HL-60/S4 treated with phorbol 12-myristate 13-acetate at 8.2 ng/mL for 4 days and 3 days (cell line): ENCODE data around the gene PTGES3L.
"Not testable (repeated sequence)": the region's sequence is repeated elsewhere in the genome, so short reads cannot be mapped to it uniquely, and the experiment has no call there.

Experiments
- in situ Hi-C: fragments of 300-500 bp; cut with MboI; formaldehyde crosslinking; loops from 2 replicates; pipeline ENCODE4 v1.15.0; 2022; ENCODE audit warnings: low sequenced_read_pairs

Gene PTGES3L

DNA sequence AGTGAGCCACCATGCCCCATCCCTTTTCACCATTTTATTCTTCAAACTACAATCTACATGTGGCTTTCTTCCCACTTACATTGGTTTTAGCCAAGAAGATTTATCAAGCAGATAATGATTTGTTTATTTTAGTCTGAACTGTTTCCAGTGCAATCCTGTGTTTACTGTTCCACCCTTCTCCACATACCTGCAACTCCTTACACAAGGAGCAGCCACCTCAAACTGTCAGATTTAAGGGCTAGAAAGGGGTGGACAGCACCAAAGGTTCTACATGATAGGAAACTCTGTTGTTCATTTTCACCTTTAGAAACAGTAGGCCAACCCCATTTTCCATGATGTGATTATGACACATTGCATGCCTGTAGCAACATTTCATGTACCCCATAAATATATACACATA is 2.4 kb upstream of the PTGES3L start:
- in situ Hi-C loops: no loop called here

DNA sequence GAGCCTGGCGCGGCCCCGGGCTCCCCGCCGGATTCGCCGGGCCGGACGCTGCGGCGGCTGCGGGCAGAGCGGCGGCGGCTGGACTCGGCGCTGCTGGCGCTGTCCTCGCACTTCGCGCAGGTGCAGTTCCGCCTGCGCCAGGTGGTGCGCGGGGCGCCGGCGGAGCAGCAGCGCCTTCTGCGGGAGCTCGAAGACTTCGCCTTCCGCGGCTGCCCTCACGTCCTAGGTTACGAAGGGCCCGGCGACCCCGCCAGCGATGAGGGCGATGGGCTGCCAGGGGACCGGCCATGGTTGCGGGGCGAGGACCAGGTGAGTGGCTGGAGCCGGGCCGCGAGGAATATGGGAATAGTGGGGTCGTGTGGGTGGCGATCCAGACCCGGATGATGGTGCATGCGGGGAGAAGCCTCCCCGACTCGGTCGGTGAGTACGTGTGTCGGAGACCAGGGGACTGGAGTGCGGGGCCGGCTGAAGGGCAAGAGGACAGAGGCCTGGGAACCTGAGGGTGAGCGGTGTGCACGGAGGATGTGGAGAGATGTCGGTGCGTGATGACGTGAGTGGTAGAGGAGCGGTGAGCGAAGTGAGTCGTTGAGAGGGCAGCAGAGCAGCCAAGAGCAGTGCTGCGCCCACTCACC is 1.0 kb upstream of the PTGES3L start:
- in situ Hi-C loops: no loop called here

DNA sequence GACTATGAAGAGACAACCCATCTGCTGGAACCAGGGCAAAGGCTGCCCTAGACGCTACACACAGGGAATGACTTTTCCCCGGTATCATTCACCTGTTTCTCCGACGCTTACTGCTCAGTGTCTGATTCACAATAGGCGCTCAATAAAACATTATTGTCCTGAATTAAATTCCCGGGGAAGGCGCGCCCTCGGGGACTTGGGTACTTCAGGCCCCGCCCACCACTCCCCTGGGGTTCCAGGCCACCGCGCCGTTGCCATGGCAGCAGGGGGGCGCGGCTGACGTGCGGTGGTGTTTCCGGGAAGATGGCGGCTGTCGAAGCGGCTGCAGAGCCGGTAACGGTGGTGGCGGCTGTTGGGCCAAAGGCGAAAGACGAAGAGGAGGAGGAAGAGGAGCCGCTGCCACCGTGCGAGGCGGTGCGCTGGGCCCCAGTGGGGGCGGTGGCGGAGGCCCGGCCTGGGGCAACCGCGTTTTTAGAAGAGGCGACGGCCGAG is 440 bp upstream of the PTGES3L start, which contains the start of gene RUNDC1:
RUNDC1 (plus strand) TSS at position 292 of the 492 bp plus-strand sequence; CDS start at position 304, 12 bp downstream.
- in situ Hi-C loops: no loop called here

DNA sequence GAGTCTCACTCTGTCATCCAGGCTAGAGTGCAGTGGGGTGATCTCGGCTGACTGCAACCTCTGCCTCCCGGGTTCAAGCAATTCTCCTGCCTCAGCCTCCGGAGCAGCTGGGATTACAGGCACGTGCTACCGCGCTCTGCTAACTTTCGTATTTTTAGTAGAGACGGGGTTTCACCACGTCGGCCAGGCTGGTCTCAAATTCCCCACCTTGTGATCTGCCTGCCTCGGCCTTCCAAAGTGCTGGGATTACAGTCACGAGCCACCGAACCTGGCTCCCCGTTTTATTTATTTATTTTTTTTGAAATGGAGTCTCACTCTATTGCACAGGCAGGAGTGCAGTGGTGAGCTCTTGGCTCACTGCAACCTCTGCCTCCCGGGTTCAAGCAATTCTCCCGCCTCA is 4.2 kb downstream of the PTGES3L start:
- in situ Hi-C loops: not testable (repeated sequence)

DNA sequence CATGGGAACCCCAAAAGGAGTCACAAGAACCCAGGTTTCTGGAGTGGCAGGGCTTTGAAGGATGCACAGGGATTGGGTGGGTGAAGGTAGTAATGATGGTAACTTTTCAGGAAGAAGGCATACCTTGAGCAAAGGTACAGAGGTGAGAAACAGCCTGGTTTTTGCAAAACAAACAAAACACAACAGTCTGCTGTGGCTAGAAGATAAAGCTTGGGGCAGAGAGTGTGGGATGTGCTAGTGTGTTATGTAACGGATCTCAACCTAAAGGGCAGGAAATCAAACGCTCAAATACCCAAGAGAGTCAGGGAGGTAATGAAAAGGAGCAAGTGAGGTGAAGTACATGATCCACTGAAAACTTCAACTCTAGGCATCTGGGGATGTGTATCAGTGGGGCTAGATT is 4.6 kb downstream of the PTGES3L start:
- in situ Hi-C loops: no loop called here

DNA sequence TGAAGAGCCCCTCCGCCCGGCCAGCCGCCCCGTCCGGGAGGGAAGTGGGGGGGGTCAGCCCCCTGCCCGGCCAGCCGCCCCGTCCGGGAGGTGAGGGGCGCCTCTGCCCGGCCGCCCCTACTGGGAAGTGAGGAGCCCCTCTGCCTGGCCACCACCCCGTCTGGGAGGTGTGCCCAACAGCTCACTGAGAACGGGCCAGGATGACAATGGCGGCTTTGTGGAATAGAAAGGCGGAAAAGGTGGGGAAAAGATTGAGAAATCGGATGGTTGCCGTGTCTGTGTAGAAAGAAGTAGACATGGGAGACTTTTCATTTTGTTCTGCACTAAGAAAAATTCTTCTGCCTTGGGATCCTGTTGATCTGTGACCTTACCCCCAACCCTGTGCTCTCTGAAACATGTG is 6.6 kb downstream of the PTGES3L start:
- in situ Hi-C loops: not testable (repeated sequence)

DNA sequence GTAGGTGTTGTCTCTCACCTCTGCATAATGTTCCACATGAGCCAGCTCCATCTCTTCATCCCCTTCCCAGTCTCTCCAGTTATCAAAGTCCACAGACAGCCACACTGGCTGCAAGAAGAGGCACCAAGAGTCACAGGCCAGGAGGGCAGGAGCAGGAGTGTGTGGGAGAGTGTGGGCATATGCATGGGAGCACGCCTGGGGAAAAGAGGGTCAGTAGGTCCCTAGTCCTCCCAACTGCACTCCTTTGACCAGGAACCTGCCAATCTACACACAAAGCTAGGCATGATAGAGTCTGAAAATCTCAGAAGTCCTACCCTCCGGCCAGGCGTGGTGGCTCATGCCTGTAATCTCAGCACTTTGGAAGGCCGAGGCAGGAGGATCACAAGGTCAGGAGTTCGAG is 8.3 kb downstream of the PTGES3L start:
- in situ Hi-C loops: no loop called here

DNA sequence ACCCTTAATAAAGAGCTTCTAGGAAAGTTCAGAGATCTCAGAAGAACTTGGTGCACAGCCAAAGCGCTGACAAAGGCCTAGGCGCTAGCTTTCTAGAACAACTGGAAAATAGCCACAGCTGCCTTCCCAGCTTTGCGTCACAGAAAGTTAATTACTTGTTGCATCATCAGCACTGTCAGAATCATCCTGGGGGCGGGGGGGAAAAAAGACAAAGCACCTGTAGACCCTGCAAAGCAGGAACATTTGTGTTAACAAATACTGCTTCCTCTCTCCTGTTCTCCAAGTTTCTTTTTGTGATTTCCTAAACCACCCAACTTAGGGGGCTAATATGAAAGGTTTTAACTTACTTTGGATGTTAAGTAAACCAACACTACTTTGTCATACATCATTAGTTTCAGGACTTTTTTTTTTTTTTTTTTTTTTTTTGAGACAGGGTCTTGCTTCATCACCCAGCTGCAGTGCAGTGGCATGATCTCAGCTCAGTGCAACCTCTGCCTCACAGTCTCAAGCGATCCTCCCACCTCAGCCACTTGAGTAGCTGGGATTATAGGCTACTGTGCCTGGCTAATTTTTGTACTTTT is 10.8 kb downstream of the PTGES3L start:
- in situ Hi-C loops: no loop called here

DNA sequence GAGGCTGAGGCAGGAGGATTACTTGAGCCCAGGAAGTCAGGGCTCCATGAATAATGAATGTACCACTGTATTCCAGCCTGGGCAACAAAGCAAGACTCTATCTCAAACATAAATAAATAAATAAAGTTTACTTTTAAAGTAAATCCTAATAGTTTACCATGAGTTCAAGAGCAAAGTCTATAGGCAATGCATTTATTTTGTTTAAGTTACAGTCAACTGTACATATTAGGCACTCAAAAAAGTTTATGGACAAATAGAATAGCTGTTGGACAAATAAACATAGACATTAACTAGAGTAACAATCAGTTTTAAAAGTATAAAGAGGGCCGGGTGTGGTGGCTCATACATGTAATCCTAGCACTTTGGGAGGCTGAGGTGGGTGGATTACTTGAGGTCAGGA is 12.0 kb downstream of the PTGES3L start:
- in situ Hi-C loops: no loop called here

DNA sequence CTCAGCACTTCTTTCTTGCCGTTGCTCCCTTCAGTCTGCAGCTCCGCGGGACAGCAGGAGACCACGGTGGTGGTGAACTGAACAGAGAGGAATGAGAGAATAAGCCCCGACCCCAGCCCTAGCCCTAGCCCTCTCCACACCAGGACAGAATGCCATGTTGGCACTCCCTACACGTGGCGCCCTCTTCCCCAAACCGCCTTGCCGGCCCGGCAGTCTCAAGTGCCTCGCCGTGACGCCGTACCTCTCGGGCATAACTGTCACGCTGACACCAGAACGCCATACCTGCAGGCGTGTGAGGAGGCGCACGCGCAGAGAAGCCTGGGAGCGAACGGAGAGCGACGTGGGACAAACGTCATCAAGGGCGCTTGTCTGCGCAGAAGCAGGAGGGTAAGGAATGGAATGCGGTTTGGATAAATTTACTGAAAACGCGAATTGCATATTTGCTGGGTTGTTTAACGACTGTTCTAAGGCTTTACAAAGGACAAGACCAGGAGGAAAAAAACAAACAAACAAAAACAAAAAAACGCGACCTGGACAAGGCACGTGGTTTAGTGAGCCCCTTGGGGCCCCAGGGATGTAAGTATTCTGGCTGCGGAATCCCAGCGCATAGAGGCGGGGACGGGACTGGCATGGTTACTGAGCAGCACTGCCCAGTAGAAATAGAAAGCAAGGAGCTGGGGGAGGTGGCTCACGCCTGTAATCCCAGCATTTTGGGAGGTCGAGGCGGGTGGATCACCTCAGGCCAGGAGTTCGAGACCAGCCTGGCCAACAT is 15.5 kb downstream of the PTGES3L start, which contains the start of gene AARSD1:
AARSD1 (minus strand) TSS at position 294 of the 772 bp plus-strand sequence; CDS start at position 280, 14 bp downstream.
- in situ Hi-C loops: no loop called here

DNA sequence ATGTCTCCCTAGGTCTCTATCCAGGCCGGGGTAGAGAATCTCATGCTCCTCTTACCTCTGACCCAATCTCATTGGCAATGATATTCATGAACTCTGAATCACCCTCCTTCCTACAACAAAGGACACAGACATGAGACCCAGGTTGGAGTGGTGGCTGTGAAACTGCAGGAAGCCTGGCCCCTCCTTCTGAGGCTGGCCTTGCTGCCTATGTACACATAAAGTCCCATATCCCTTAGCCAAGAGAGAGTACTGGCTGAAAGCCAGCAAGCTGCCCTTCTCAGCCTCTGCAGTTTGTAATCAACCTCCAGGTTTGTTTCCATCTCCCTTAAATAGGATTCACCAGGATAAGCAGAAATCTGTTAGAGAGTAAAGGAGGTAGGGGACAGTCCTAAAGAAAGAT is 26.2 kb downstream of the PTGES3L start:
- in situ Hi-C loops: no loop called here

DNA sequence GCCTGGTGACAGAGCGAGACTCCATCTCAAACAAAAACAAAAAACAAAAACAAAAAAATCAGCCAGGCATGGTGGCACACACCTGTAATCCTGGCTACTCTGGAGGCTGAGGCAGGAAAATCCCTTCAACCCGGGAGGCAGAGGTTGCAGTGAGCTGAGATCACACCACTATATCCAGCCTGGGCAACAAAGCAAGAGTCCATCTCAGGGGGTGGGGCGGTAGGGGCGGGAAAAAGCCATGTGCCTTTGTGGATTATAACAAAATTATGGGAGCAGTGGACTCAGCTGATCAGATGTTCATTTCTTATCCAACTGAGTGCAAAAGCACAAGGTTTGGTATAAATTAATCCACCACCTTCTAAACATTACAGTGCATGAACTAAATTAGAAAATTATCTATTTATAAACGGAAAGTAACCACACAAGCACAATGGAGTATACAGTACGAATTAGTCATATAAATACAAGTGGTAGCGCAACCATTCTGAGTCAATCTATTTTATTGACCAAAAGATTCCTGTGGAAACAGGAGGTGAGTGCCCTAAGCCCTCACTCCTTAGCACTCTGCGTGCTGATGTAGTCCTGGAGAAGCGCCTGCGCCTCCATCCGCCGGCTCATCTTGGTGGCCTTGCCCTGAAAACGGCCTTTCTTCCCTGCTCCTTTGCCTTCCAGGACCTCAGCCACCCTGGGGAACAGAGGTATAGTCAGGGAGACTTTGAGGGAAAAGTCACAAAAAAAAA is 29.7 kb downstream of the PTGES3L start:
- in situ Hi-C loops: no loop called here

DNA sequence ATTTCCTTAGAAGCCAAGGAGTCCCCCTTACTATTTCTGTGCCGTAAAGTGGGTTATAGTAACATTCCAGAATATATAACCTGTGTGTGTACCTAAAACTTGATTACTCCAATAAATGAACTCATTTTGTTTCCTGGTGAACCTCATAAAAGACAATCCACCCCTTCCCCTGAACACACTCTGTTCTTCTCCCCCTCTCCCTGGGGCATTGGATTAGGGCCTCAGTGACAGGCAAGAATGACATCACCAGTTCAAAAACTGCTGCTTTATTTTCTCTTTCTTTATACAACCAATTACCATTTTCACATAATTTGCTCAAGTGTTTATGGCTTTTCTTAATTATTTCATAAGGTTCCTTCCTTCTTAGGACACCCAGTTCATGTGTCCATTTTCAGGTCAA is 33.1 kb downstream of the PTGES3L start:
- in situ Hi-C loops: loop anchor here (25.0 kb wide), 1 partner anchor 235 kb away; no protein-coding TSS in a partner anchor

DNA sequence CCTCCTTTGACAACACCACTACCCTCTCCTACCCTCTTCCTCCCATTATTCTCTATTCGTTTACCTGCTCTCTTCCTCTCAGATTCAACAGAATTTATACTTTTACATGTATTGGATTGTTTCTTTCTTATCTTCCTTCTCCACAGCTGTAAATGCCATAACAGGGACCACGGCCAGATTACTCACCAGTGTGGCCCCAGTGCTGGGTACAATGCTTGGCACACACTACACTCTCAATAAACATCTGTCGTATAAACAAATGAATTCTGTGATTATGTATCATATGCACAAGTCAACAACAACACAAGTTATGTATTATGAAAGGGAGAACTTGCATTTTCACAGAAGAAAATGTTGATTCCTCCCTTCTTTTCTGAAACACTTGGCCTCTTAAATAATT is 35.7 kb downstream of the PTGES3L start:
- in situ Hi-C loops: loop anchor here (25.0 kb wide), 1 partner anchor 232 kb away; no protein-coding TSS in a partner anchor

DNA sequence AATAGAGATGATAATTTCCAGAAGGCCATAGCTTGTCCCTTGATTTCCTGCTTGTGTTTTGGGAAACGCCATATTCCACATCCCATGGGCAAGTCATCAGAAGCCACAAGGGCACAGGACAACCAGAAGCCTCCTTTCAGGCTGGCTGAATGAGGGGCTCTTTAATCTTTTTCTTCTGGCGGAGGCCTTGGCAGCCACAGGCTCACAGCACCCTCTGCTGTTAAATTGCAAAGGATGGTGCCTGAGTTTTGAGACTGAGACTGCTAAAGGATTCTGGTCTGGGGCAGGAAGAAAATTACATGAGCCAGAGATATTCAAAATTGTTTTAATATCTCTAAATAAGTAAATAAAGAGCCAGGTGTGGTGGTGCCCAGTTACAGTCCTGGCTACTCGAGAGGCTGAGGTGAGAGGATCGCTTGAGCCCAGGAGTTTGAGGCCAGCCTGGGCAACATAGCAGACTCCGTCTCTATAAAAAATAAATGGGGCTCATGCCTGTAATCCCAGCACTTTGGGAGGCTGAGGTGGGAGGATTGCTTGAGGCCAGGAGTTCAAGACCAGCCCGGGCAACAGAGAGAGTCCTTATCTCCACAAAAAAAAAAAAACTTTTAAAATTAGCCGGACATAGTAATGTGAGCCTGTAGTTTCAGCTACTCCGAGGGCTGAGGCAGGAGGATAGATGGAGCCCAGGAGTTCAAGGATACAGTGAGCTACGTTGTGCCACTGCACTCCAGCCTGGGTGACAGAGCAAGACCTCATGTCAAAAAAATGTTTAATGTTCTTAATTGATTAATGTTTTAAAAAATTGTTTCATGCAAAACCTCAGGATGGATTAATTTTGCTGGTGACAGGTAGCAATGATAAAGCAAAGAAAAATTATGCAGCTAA is 41.9 kb downstream of the PTGES3L start:
- in situ Hi-C loops: loop anchor here (25.0 kb wide), 1 partner anchor 226 kb away; no protein-coding TSS in a partner anchor

DNA sequence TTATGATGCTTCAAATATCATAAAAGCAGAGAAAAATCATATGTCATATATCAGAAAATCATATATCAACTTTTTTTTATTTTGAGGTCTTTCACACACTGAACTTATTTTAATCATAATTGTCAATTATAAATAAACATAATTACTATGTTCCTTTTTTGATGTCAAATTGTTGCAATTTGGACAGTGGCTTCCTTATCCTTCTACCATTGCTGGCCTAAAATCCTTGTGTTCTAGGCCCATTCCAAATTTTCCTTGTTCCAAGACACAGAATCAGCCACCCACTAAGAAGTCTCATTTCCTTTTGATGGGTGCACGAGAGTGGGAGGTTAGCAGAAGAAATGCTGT is 50.4 kb downstream of the PTGES3L start:
- in situ Hi-C loops: loop anchor here (25.0 kb wide), 1 partner anchor 217 kb away; no protein-coding TSS in a partner anchor

DNA sequence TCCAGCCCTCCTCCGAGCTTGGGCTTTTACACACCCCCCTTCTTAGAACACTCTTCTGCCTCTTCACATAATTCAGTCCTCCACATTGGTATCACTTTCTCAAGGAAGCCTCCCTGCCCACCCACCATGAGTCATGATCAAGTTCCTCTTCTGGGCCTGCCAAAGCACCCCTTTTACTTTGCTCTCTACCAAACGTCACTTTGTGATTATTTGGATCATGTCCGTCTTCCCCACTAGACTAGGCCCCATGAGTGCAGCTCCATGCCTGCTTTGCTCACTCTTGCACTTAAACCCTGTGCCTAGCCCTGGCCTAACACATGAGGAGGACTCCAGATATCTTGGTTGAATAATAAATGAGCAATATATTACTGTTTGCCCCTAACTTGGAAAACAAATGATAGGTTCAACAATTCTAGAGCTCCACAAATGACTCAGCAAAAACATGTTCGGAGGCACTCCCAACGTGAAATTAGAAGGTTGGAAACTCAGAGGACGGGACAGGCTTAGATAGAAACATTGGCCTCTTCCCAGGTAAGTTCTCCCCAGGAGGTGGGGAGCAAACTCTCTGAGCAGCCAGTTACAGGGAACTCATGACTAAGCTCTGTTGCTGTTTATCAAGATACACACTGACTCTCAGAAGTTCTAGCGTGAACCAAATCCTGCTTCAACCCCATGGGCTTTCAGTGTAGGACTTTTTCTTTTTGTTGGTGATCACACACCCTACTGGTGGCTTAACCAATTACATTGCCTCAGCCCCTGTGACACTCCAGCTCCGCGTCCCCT is 51.0 kb downstream of the PTGES3L start:
- in situ Hi-C loops: loop anchor here (25.0 kb wide), 1 partner anchor 217 kb away; no protein-coding TSS in a partner anchor

DNA sequence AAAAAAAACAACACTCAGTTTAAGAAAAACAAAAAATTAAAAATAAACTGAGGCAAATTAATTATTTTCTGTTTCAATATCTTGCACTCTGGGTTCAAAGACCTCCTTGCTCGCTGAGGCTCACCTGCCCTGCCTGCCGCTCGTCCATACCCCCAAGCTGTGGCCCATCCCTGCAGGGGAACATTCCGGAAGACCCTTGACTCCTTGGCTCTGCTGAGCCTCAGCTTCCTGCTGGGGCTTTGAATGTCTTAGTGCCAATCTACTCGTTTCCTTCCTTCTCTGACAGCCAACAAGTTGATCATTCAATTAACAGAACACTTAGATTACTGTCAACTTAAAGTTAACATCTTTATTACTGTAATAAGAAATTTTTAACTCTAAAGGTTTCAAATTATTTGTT is 55.0 kb downstream of the PTGES3L start:
- in situ Hi-C loops: loop anchor here (25.0 kb wide), 1 partner anchor 213 kb away; no protein-coding TSS in a partner anchor

DNA sequence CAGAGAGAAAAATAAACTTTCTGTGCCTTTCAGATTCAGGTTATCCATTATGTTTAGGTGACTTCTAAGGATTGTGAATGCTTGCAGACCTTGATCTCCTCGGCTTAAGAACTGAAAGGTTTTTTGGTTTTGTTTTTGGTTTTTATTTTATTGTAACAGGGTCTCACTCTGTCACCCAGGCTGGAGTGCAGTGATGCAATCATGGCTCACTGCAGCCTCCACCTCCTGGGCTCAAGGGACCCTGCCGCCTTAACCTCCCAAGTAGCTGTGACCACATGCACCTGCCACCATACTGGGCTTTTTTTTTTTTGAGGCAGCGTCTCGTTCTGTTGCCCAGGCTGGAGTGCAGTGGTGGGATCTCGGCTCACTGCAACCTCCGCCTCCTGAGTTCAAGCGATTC is 56.4 kb downstream of the PTGES3L start:
- in situ Hi-C loops: not testable (repeated sequence)
